ENCODE data around the gene PADI4. TPM values are rescaled to one million over a fixed set of nuclear protein-coding genes. Genes with fewer than 3 reads are reported as not detected.

PADI4 gene
- total RNA-seq, 1 experiment from 2014 or later, result 0.26 TPM

DNA sequence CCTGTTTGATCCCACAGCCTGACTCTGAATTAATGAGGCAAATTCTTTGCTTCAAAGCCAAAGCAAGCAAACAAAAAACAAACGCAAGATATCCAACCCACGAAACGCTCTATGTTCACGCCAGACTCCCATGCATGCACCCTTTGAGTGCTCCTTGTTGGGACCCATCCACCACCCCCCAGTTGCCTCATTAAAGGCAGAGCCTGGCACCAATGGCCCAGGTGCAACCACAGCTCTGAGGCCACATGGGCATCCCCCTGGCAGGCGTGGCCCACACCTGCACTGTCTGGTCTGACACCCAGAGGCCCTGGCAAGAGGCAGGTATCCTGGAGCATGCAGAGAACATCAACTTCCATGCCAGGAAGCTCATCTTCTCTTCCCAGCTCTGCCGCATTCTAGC lies 1.1 kb upstream of the PADI4 start (continued):
- TF ChIP-seq, protein P1, sequence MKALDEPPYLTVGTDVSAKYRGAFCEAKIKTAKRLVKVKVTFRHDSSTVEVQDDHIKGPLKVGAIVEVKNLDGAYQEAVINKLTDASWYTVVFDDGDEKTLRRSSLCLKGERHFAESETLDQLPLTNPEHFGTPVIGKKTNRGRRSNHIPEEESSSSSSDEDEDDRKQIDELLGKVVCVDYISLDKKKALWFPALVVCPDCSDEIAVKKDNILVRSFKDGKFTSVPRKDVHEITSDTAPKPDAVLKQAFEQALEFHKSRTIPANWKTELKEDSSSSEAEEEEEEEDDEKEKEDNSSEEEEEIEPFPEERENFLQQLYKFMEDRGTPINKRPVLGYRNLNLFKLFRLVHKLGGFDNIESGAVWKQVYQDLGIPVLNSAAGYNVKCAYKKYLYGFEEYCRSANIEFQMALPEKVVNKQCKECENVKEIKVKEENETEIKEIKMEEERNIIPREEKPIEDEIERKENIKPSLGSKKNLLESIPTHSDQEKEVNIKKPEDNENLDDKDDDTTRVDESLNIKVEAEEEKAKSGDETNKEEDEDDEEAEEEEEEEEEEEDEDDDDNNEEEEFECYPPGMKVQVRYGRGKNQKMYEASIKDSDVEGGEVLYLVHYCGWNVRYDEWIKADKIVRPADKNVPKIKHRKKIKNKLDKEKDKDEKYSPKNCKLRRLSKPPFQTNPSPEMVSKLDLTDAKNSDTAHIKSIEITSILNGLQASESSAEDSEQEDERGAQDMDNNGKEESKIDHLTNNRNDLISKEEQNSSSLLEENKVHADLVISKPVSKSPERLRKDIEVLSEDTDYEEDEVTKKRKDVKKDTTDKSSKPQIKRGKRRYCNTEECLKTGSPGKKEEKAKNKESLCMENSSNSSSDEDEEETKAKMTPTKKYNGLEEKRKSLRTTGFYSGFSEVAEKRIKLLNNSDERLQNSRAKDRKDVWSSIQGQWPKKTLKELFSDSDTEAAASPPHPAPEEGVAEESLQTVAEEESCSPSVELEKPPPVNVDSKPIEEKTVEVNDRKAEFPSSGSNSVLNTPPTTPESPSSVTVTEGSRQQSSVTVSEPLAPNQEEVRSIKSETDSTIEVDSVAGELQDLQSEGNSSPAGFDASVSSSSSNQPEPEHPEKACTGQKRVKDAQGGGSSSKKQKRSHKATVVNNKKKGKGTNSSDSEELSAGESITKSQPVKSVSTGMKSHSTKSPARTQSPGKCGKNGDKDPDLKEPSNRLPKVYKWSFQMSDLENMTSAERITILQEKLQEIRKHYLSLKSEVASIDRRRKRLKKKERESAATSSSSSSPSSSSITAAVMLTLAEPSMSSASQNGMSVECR (CRISPR knock-in tag; IDR thresholded peaks at IDR 0.05; ENCODE audit: borderline replicate concordance), result no peak
- TF ChIP-seq, protein P2, sequence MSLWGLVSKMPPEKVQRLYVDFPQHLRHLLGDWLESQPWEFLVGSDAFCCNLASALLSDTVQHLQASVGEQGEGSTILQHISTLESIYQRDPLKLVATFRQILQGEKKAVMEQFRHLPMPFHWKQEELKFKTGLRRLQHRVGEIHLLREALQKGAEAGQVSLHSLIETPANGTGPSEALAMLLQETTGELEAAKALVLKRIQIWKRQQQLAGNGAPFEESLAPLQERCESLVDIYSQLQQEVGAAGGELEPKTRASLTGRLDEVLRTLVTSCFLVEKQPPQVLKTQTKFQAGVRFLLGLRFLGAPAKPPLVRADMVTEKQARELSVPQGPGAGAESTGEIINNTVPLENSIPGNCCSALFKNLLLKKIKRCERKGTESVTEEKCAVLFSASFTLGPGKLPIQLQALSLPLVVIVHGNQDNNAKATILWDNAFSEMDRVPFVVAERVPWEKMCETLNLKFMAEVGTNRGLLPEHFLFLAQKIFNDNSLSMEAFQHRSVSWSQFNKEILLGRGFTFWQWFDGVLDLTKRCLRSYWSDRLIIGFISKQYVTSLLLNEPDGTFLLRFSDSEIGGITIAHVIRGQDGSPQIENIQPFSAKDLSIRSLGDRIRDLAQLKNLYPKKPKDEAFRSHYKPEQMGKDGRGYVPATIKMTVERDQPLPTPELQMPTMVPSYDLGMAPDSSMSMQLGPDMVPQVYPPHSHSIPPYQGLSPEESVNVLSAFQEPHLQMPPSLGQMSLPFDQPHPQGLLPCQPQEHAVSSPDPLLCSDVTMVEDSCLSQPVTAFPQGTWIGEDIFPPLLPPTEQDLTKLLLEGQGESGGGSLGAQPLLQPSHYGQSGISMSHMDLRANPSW (CRISPR knock-in tag; conservative IDR thresholded peaks at IDR 0.05; ENCODE audit: low read depth), result no peak
- TF ChIP-seq FOXJ3 (CRISPR knock-in tag; IDR thresholded peaks at IDR 0.05; ENCODE audit: borderline replicate concordance) (no peak), RELA (CRISPR knock-in tag; IDR thresholded peaks at IDR 0.05; ENCODE audit: borderline replicate concordance) (no peak), CREB1 (CRISPR knock-in tag; IDR thresholded peaks at IDR 0.05) (no peak), KAT7 (CRISPR knock-in tag; IDR thresholded peaks at IDR 0.05; ENCODE audit: borderline replicate concordance) (no peak)
- TF ChIP-seq, protein P3, sequence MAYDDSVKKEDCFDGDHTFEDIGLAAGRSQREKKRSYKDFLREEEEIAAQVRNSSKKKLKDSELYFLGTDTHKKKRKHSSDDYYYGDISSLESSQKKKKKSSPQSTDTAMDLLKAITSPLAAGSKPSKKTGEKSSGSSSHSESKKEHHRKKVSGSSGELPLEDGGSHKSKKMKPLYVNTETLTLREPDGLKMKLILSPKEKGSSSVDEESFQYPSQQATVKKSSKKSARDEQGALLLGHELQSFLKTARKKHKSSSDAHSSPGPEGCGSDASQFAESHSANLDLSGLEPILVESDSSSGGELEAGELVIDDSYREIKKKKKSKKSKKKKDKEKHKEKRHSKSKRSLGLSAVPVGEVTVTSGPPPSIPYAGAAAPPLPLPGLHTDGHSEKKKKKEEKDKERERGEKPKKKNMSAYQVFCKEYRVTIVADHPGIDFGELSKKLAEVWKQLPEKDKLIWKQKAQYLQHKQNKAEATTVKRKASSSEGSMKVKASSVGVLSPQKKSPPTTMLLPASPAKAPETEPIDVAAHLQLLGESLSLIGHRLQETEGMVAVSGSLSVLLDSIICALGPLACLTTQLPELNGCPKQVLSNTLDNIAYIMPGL (CRISPR knock-in tag; IDR thresholded peaks at IDR 0.05), result no peak
- TF ChIP-seq, protein P4, sequence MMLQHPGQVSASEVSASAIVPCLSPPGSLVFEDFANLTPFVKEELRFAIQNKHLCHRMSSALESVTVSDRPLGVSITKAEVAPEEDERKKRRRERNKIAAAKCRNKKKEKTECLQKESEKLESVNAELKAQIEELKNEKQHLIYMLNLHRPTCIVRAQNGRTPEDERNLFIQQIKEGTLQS (CRISPR knock-in tag; conservative IDR thresholded peaks at IDR 0.05), result no peak

DNA sequence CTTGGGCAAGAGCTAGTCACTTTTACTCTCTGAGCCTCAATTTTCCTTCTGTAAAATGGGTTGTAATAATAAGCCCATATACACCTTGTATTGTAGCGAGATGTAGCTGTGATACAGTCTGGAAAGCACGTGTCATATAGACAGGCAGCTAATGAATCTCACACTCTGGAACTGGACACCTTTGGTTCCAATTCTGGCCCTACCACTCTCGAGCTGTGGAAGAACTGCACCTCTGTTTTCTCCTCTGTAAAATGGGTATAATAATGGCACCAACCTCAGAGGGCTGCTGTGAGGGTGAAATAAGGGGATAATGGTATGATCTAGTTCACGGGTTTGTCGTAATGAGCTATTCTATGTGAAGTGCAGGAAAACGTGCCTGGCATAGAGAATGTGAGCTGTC lies 668 bp upstream of the PADI4 start:
- H3K4me3 Mint-ChIP-seq, result no peak overlapping the region
- CTCF ChIA-PET, result interaction anchor here (1.4 kb wide), 1 partner anchor 33 kb away, joined by 3 read pairs; no protein-coding TSS in a partner anchor
- H3K27ac Mint-ChIP-seq, result no peak overlapping the region
- peaks cover 4% of the 10 kb centered on the region for H3K36me3 Mint-ChIP-seq
- peaks cover 29% of the 10 kb centered on the region for H3K4me1 Mint-ChIP-seq
- POLR2A ChIA-PET, result no interaction called here
- ATAC-seq (no peak), DNase-seq (ENCODE audit: low spot score) (no peak)
- H3K27me3 Mint-ChIP-seq (ENCODE audit: low read depth), result peaks cover 3% of the 10 kb centered on the region; the same call in 1 of the 2 replicates
- peaks cover 8% of the 10 kb centered on the region for H3K9me3 Mint-ChIP-seq
- TF ChIP-seq SP1 (CRISPR knock-in tag; conservative IDR thresholded peaks at IDR 0.05) (no peak), ZNF138 (CRISPR knock-in tag; conservative IDR thresholded peaks at IDR 0.05) (no peak), GTF2I (CRISPR knock-in tag; conservative IDR thresholded peaks at IDR 0.05) (no peak), ZNF423 (CRISPR knock-in tag; IDR thresholded peaks at IDR 0.05) (no peak), NFYB (CRISPR knock-in tag; conservative IDR thresholded peaks at IDR 0.05; ENCODE audit: low read depth) (no peak), ESRRA (CRISPR knock-in tag; IDR thresholded peaks at IDR 0.05; ENCODE audit: borderline replicate concordance) (no peak), ZBTB21 (CRISPR knock-in tag; IDR thresholded peaks at IDR 0.05; ENCODE audit: borderline replicate concordance) (no peak)
- TF ChIP-seq, protein P5, sequence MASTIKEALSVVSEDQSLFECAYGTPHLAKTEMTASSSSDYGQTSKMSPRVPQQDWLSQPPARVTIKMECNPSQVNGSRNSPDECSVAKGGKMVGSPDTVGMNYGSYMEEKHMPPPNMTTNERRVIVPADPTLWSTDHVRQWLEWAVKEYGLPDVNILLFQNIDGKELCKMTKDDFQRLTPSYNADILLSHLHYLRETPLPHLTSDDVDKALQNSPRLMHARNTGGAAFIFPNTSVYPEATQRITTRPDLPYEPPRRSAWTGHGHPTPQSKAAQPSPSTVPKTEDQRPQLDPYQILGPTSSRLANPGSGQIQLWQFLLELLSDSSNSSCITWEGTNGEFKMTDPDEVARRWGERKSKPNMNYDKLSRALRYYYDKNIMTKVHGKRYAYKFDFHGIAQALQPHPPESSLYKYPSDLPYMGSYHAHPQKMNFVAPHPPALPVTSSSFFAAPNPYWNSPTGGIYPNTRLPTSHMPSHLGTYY (CRISPR knock-in tag; IDR thresholded peaks at IDR 0.05), result no peak
- TF ChIP-seq, protein P6, sequence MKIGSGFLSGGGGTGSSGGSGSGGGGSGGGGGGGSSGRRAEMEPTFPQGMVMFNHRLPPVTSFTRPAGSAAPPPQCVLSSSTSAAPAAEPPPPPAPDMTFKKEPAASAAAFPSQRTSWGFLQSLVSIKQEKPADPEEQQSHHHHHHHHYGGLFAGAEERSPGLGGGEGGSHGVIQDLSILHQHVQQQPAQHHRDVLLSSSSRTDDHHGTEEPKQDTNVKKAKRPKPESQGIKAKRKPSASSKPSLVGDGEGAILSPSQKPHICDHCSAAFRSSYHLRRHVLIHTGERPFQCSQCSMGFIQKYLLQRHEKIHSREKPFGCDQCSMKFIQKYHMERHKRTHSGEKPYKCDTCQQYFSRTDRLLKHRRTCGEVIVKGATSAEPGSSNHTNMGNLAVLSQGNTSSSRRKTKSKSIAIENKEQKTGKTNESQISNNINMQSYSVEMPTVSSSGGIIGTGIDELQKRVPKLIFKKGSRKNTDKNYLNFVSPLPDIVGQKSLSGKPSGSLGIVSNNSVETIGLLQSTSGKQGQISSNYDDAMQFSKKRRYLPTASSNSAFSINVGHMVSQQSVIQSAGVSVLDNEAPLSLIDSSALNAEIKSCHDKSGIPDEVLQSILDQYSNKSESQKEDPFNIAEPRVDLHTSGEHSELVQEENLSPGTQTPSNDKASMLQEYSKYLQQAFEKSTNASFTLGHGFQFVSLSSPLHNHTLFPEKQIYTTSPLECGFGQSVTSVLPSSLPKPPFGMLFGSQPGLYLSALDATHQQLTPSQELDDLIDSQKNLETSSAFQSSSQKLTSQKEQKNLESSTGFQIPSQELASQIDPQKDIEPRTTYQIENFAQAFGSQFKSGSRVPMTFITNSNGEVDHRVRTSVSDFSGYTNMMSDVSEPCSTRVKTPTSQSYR (CRISPR knock-in tag; IDR thresholded peaks at IDR 0.05), result no peak
- TF ChIP-seq, protein P3 (CRISPR knock-in tag; IDR thresholded peaks at IDR 0.05), result no peak
